NCI-H1092 treated with DMSO at 0.1 percent for 48 hours (cell line): Measurements from ENCODE around the gene HOTAIR.

Source experiments
- DNase-seq: peaks from one replicate; lab custom pipeline; 2025; lab: John Stamatoyannopoulos, UW

HOTAIR gene

GRCh38 chr12:53944907-53945847, 29.6 kb downstream of the HOTAIR start:
- no peak for DNase-seq

- no peak for DNase-seq
These were observed 30.5 kb downstream of the HOTAIR start for GRCh38 chr12:53944209-53944608.

GRCh38 chr12:53942467-53942997, 32.2 kb downstream of the HOTAIR start:
- DNase-seq, result no peak

GRCh38 chr12:53941750-53942149, 33.0 kb downstream of the HOTAIR start:
- no peak for DNase-seq

- no peak for DNase-seq
These were observed 33.6 kb downstream of the HOTAIR start for GRCh38 chr12:53941187-53941586.

GRCh38 chr12:53940443-53941014, 34.2 kb downstream of the HOTAIR start:
- DNase-seq, result no peak

GRCh38 chr12:53939141-53940108, 35.3 kb downstream of the HOTAIR start:
- no peak for DNase-seq

- DNase-seq, result peak; percentile 89
These were observed 36.2 kb downstream of the HOTAIR start, which contains the start of gene HOXC13 for GRCh38 chr12:53938326-53939140. Gene HOXC13, plus strand, starts transcription at chr12:53938831. Its CDS starts 76 bp downstream, at chr12:53938907.

GRCh38 chr12:53937596-53938325, 37.0 kb downstream of the HOTAIR start:
- DNase-seq, result no peak

- DNase-seq, result no peak
These were observed 37.7 kb downstream of the HOTAIR start for GRCh38 chr12:53937099-53937498.

- no peak for DNase-seq
These were observed 39.1 kb downstream of the HOTAIR start for GRCh38 chr12:53935383-53936341.

GRCh38 chr12:53932915-53933314, 41.8 kb downstream of the HOTAIR start:
- no peak for DNase-seq

GRCh38 chr12:53931844-53932581, 42.7 kb downstream of the HOTAIR start:
- DNase-seq, result no peak

- DNase-seq, result no peak
These were observed 44.0 kb downstream of the HOTAIR start for GRCh38 chr12:53930591-53931255.

GRCh38 chr12:53929527-53929926, 45.2 kb downstream of the HOTAIR start:
- DNase-seq, result no peak

- DNase-seq, result no peak
These were observed 46.5 kb downstream of the HOTAIR start for GRCh38 chr12:53928054-53928835.
